ENCODE data around the gene CCDC149. TPM values are rescaled to one million over a fixed set of nuclear protein-coding genes. Genes with fewer than 3 reads are reported as not detected.
A peak's percentile ranks its signal among the peaks of the same experiment; 100 is the strongest.

CCDC149 gene
- total and polyA plus RNA-seq, 12 donors, result 6.1 to 17.7 (median 9.3) TPM

GRCh38 chr4:24777536-24778463 is 135.0 kb downstream of the CCDC149 start:
- Histone ChIP-seq H3K27me3 (no peaks in the 10 kb centered on the region), H3K36me3 (no peaks in the 10 kb centered on the region), H3K4me3 (no peak overlapping the region), H3K4me1 (peaks cover 0 to 35% (median 22%) of the 10 kb centered on the region in 9 donors), H3K9me3 (no peaks in the 10 kb centered on the region), H3K27ac (peak overlapping the region in 5 of 10 donors; percentile 5 to 55 (median 39))
- TF ChIP-seq, protein P1, sequence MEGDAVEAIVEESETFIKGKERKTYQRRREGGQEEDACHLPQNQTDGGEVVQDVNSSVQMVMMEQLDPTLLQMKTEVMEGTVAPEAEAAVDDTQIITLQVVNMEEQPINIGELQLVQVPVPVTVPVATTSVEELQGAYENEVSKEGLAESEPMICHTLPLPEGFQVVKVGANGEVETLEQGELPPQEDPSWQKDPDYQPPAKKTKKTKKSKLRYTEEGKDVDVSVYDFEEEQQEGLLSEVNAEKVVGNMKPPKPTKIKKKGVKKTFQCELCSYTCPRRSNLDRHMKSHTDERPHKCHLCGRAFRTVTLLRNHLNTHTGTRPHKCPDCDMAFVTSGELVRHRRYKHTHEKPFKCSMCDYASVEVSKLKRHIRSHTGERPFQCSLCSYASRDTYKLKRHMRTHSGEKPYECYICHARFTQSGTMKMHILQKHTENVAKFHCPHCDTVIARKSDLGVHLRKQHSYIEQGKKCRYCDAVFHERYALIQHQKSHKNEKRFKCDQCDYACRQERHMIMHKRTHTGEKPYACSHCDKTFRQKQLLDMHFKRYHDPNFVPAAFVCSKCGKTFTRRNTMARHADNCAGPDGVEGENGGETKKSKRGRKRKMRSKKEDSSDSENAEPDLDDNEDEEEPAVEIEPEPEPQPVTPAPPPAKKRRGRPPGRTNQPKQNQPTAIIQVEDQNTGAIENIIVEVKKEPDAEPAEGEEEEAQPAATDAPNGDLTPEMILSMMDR (IDR thresholded peaks at IDR 0.05), result no peak
- DNase-seq, result no peak
- ATAC-seq, result no peak
- WGBS, 2 donors, result 58 to 62% methylated on average over 11 of the region's 11 CpGs
- intact Hi-C loops (cut with DNase I), result no loop called here

DNA sequence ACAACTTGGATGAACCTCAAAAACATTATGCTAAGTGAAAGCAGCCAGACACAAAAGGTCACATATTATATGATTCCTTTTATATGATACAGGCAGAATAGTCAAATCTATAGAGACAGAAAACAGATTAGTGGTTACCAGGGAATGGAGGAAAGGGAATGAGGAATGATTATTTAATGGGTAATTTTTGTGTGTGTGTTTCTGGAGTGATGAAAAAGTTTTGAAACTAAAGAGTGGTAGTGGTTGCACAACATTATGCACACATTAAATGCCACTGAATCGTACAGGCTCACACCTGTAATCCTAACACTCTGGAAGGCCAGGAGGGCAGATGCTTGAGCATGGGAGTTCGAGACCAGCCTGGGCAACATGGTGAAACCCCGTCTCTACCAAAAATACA is 137.1 kb downstream of the CCDC149 start:
- no peaks in the 10 kb centered on the region for H3K9me3 ChIP-seq
- DNase-seq (no peak), ATAC-seq (no peak)
- TF ChIP-seq, protein P1 (IDR thresholded peaks at IDR 0.05), result no peak
- no peak overlapping the region for H3K4me3 ChIP-seq
- H3K27me3 ChIP-seq, result no peaks in the 10 kb centered on the region
- 90 to 95% methylated on average over 3 of the region's 3 CpGs for WGBS, 2 donors
- peaks cover 0 to 18% (median 1%) of the 10 kb centered on the region in 9 donors for H3K4me1 ChIP-seq
- no peak overlapping the region for H3K27ac ChIP-seq
- H3K36me3 ChIP-seq, result no peaks in the 10 kb centered on the region
- intact Hi-C loops (cut with DNase I), result no loop called here

- DNase-seq (no peak), ATAC-seq (no peak)
- WGBS, 2 donors, result 90 to 95% methylated on average over 2 of the region's 2 CpGs
- peaks cover 0 to 20% (median 0%) of the 10 kb centered on the region in 9 donors for H3K4me1 ChIP-seq
- no peaks in the 10 kb centered on the region for H3K27me3 ChIP-seq
- intact Hi-C loops (cut with DNase I), result no loop called here
- no peaks in the 10 kb centered on the region for H3K36me3 ChIP-seq
- H3K4me3 ChIP-seq, result no peak overlapping the region
- no peak overlapping the region for H3K27ac ChIP-seq
- TF ChIP-seq, protein P1 (IDR thresholded peaks at IDR 0.05), result no peak
- H3K9me3 ChIP-seq, result no peaks in the 10 kb centered on the region
Measured at GRCh38 chr4:24775032-24775605, 137.7 kb downstream of the CCDC149 start.

DNA sequence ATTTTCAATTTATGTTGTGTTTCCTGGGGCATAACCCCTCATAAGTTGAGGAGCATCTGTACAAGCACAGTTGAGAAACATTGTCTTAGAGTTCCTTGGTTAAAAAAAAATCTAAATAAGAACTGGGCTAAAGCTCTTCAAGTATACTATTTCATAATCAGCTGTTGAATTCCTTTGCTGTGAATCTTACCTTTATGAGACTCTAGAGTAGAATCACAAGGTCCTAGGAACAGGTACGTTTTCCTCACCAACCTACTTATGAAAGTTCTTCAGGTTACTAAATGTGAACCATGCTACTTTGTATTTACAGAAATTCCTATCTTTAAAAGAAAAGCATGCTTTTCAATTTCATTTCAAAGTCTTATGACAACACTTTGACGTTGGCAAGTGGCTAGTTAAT is 138.4 kb downstream of the CCDC149 start:
- WGBS, 2 donors, result 33 to 41% methylated on average over 2 of the region's 2 CpGs
- intact Hi-C loops (cut with DNase I), result no loop called here
- H3K9me3 ChIP-seq, result no peaks in the 10 kb centered on the region
- DNase-seq, result no peak
- peaks cover 0 to 25% (median 0%) of the 10 kb centered on the region in 9 donors for H3K4me1 ChIP-seq
- TF ChIP-seq, protein P1 (IDR thresholded peaks at IDR 0.05), result no peak
- no peaks in the 10 kb centered on the region for H3K27me3 ChIP-seq
- no peak for ATAC-seq
- no peak overlapping the region for H3K4me3 ChIP-seq
- no peaks in the 10 kb centered on the region for H3K36me3 ChIP-seq
- no peak overlapping the region for H3K27ac ChIP-seq

Measured in heart right ventricle (tissue), 16 donors.